IMR-90 (cell line): Measurements from ENCODE around the gene SCYGR1. TPM values are rescaled to one million over a fixed set of nuclear protein-coding genes. Genes with fewer than 3 reads are reported as not detected.

ENCODE experiments used
- ATAC-seq: fragments of 200-7000 bp; cut with Tn5 transposase; 2 replicates; pipeline ENCODE4 v1.9.1; 2020; ENCODE audit warnings: low read depth, mild to moderate bottlenecking, moderate library complexity
- BruUV-seq: library from RNA; stranded (reverse); fragments of 400-500 nt; replicated peaks from 2 replicates; lab custom pipeline; 2021; lab: Mats Ljungman, UMichigan
- CTCF ChIA-PET: fragments of 300-600 bp; formaldehyde crosslinking; extraction: SDS; loops from one replicate; lab custom pipeline; 2021; ENCODE audit warnings: antibody characterized with exemption; lab: Yijun Ruan, JAX
- POLR2A ChIA-PET: fragments of 300-600 bp; sonication (Branson Sonifier 250); formaldehyde crosslinking; loops from one replicate; lab custom pipeline; 2022; ENCODE audit warnings: antibody characterized with exemption; ENCODE audit not compliant: unreplicated experiment; lab: Charles Lee
- DNase-seq: peaks from one replicate; pipeline ENCODE4 v3.0.0; 2013
- H2AFZ ChIP-seq: replicated peaks from 2 replicates; pipeline ENCODE3; 2013; ENCODE audit warnings: low read length, mild to moderate bottlenecking; ENCODE audit not compliant: poor library complexity
- H2AK5ac ChIP-seq: 2 replicates; pipeline ENCODE4 v1.6.1; 2013; ENCODE audit warnings: low read depth, low read length, inconsistent platforms
- H2AK9ac ChIP-seq: replicated peaks from 2 replicates; pipeline ENCODE3; 2013; ENCODE audit warnings: mild to moderate bottlenecking, low read depth, low read length, moderate library complexity; ENCODE audit not compliant: poor library complexity
- H2BK120ac ChIP-seq: 2 replicates; pipeline ENCODE4 v1.6.1; 2013; ENCODE audit warnings: low read depth, low read length, inconsistent platforms
- H2BK15ac ChIP-seq: 3 replicates; pipeline ENCODE4 v1.6.1; 2013; ENCODE audit warnings: low read depth, low read length, inconsistent platforms
- H2BK20ac ChIP-seq: 2 replicates; pipeline ENCODE4 v1.6.1; 2013; ENCODE audit warnings: low read depth, mild to moderate bottlenecking, inconsistent platforms, low read length, moderate library complexity
- H2BK5ac ChIP-seq: 2 replicates; pipeline ENCODE4 v1.6.1; 2013; ENCODE audit warnings: mild to moderate bottlenecking, low read depth, low read length, inconsistent platforms; ENCODE audit not compliant: poor library complexity, severe bottlenecking
- H3K14ac ChIP-seq: replicated peaks from 2 replicates; pipeline ENCODE4 v1.6.1; 2013; ENCODE audit warnings: low read depth, low read length, inconsistent platforms
- H3K18ac ChIP-seq: 2 replicates; pipeline ENCODE4 v1.6.1; 2013; ENCODE audit warnings: low read depth, low read length, control low read depth
- H3K23ac ChIP-seq: 2 replicates; pipeline ENCODE4 v1.6.1; 2013; ENCODE audit warnings: low read depth, low read length, inconsistent platforms
- H3K27ac ChIP-seq: 2 replicates; pipeline ENCODE4 v1.5.1; 2013; ENCODE audit warnings: mild to moderate bottlenecking, control low read depth, low read length; ENCODE audit not compliant: insufficient read depth
- H3K27me3 ChIP-seq: 2 replicates; pipeline ENCODE4 v1.6.1; 2013; ENCODE audit warnings: low read length; ENCODE audit not compliant: control insufficient read depth, insufficient read depth
- H3K36me3 ChIP-seq: 2 replicates; pipeline ENCODE4 v1.6.1; 2013; ENCODE audit warnings: low read length, mixed read lengths; ENCODE audit not compliant: control insufficient read depth, insufficient read depth
- H3K4ac ChIP-seq: 2 replicates; pipeline ENCODE4 v1.6.1; 2013; ENCODE audit warnings: low read depth, low read length, inconsistent platforms
- H3K4me1 ChIP-seq: 2 replicates; pipeline ENCODE4 v1.6.1; 2013; ENCODE audit warnings: low read length, mixed read lengths; ENCODE audit not compliant: control insufficient read depth, insufficient read depth
- H3K4me2 ChIP-seq: 2 replicates; pipeline ENCODE4 v1.6.1; 2013; ENCODE audit warnings: low read depth, mild to moderate bottlenecking, control low read depth, low read length, moderate library complexity
- H3K4me3 ChIP-seq: 2 replicates; pipeline ENCODE4 v1.5.1; 2013; ENCODE audit warnings: low read depth, mild to moderate bottlenecking, control low read depth, low read length, moderate library complexity; ENCODE audit not compliant: insufficient read depth
- H3K56ac ChIP-seq: 2 replicates; pipeline ENCODE4 v1.6.1; 2013; ENCODE audit warnings: low read length, inconsistent platforms; ENCODE audit not compliant: insufficient read depth; ENCODE audit errors: extremely low read depth
- H3K79me1 ChIP-seq, 2 experiments: 2 replicates each; pipeline ENCODE4 v1.6.1; 2013; ENCODE audit warnings: low read length in 2 of 2, inconsistent platforms in 1 of 2, low read depth in 1 of 2
- H3K9ac ChIP-seq: 2 replicates; pipeline ENCODE4 v1.6.1; 2013; ENCODE audit warnings: low read depth, low read length, control low read depth
- H3K9me1 ChIP-seq: 2 replicates; pipeline ENCODE4 v1.6.1; 2013; ENCODE audit warnings: low read length, inconsistent platforms; ENCODE audit not compliant: insufficient read depth
- H3K9me3 ChIP-seq: 2 replicates; pipeline ENCODE4 v1.6.1; 2013; ENCODE audit warnings: low read length; ENCODE audit not compliant: control insufficient read depth, insufficient read depth
- H4K20me1 ChIP-seq: 2 replicates; pipeline ENCODE4 v1.6.1; 2013; ENCODE audit warnings: low read length, inconsistent platforms; ENCODE audit not compliant: insufficient read depth
- H4K5ac ChIP-seq: 2 replicates; pipeline ENCODE4 v1.6.1; 2013; ENCODE audit warnings: mild to moderate bottlenecking, low read depth, low read length, control low read depth
- H4K8ac ChIP-seq, 2 experiments: 2 replicates each; pipeline ENCODE4 v1.6.1; 2013; ENCODE audit warnings: low read depth in 2 of 2, low read length in 2 of 2, control low read depth in 1 of 2, inconsistent platforms in 1 of 2
- H4K91ac ChIP-seq: 2 replicates; pipeline ENCODE4 v1.6.1; 2013; ENCODE audit warnings: low read depth, low read length, inconsistent platforms; ENCODE audit not compliant: insufficient read depth
- BHLHE40 ChIP-seq: fragments of 150-350 bp; IDR thresholded peaks from 2 replicates; pipeline ENCODE4 v1.6.1; 2016; ENCODE audit warnings: mild to moderate bottlenecking, low read depth, low read length
- CEBPB ChIP-seq: IDR thresholded peaks from 2 replicates; pipeline ENCODE4 v1.6.1; 2012; ENCODE audit warnings: low read depth, low read length, improper control_type of control experiment
- CHD1 ChIP-seq: IDR thresholded peaks from 2 replicates; pipeline ENCODE4 v1.6.1; 2012; ENCODE audit warnings: low read depth, low read length, improper control_type of control experiment
- CTCF ChIP-seq: conservative IDR thresholded peaks from 2 replicates; pipeline ENCODE4 v1.5.1; 2012; ENCODE audit warnings: mild to moderate bottlenecking, low read depth, low read length, improper control_type of control experiment
- ELK1 ChIP-seq: fragments of 150-350 bp; IDR thresholded peaks from 2 replicates; pipeline ENCODE4 v1.6.1; 2016; ENCODE audit warnings: low read depth, mild to moderate bottlenecking, low read length, moderate library complexity, borderline replicate concordance
- FOS ChIP-seq: fragments of 150-350 bp; IDR thresholded peaks from 2 replicates; pipeline ENCODE4 v1.6.1; 2016; ENCODE audit warnings: low read depth, low read length
- MAFK ChIP-seq: IDR thresholded peaks from 2 replicates; pipeline ENCODE4 v1.6.1; 2012; ENCODE audit warnings: low read depth, low read length, improper control_type of control experiment
- MAZ ChIP-seq: IDR thresholded peaks from 2 replicates; pipeline ENCODE4 v1.6.1; 2012; ENCODE audit warnings: low read depth, mild to moderate bottlenecking, low read length, improper control_type of control experiment, moderate library complexity, borderline replicate concordance
- MXI1 ChIP-seq: IDR thresholded peaks from 2 replicates; pipeline ENCODE4 v1.6.1; 2012; ENCODE audit warnings: low read depth, mild to moderate bottlenecking, low read length, moderate library complexity, borderline replicate concordance
- NFE2L2 ChIP-seq: fragments of 150-350 bp; IDR thresholded peaks from 2 replicates; pipeline ENCODE4 v1.6.1; 2016; ENCODE audit warnings: low read depth, mild to moderate bottlenecking, low read length
- POLR2A ChIP-seq: IDR thresholded peaks from 2 replicates; pipeline ENCODE4 v1.6.1; 2012; ENCODE audit warnings: mild to moderate bottlenecking, low read depth, low read length
- RAD21 ChIP-seq: IDR thresholded peaks from 2 replicates; pipeline ENCODE4 v1.6.1; 2012; ENCODE audit warnings: low read length, improper control_type of control experiment
- RCOR1 ChIP-seq: IDR thresholded peaks from 2 replicates; pipeline ENCODE4 v1.6.1; 2012; ENCODE audit warnings: mild to moderate bottlenecking, low read length, improper control_type of control experiment; ENCODE audit not compliant: insufficient replicate concordance
- RFX5 ChIP-seq: IDR thresholded peaks from 2 replicates; pipeline ENCODE4 v1.8.0; 2012; ENCODE audit warnings: low read depth, mild to moderate bottlenecking, low read length, moderate library complexity
- SMC3 ChIP-seq: fragments of 150-350 bp; IDR thresholded peaks from 2 replicates; pipeline ENCODE4 v1.6.1; 2016; ENCODE audit warnings: low read depth, mild to moderate bottlenecking, antibody characterized with exemption, low read length, moderate library complexity
- USF2 ChIP-seq: fragments of 150-350 bp; IDR thresholded peaks from 2 replicates; pipeline ENCODE4 v1.6.1; 2017; ENCODE audit warnings: mild to moderate bottlenecking, antibody characterized with exemption, low read length, low read depth
- WGBS, 2 experiments: methylation state at CpG; one replicate each; pipeline versions ENCODE4 v1.1.5 to v1.1.7; 2013; ENCODE audit warnings: missing lambda C conversion rate in 2 of 2; ENCODE audit not compliant: insufficient read length in 1 of 2; ENCODE audit errors: extremely low coverage in 2 of 2; 5-methylcytosine and 5-hydroxymethylcytosine counted together
- dilution Hi-C: fragments of 300-500 bp; cut with HindIII; formaldehyde crosslinking; loops from one replicate; pipeline ENCODE4 v1.14.3; 2018; ENCODE audit warnings: low sequenced_read_pairs; ENCODE audit not compliant: unreplicated experiment
- in situ Hi-C: fragments of 300-500 bp; cut with MboI; formaldehyde crosslinking; loops from 3 replicates; pipeline ENCODE4 v1.14.3; 2019; ENCODE audit warnings: low sequenced_read_pairs, inconsistent platforms, mixed read lengths
- intact Hi-C: fragments of 100-400 bp; cut with micrococcal nuclease; formaldehyde crosslinking; loops from 2 replicates; pipeline ENCODE4 v1.10.0; 2022
- polyA plus RNA-seq, 3 experiments: library from polyadenylated mRNA; depleted of rRNA; stranded (reverse); fragments of >200 nt; gene quantifications; 2 replicates each; pipeline ENCODE4 v1.2.3, GENCODE V29; 2012; ENCODE audit warnings: low replicate concordance in 1 of 3
- total RNA-seq: library from RNA; depleted of rRNA; stranded (reverse); fragments of >200 nt; gene quantifications from 2 replicates; pipeline ENCODE4 v1.2.3, GENCODE V29; 2012

Gene SCYGR1
- total and polyA plus RNA-seq, 2 of the 4 experiments (the other 2 are of a cell fraction): not detected

GRCh38 chr2:227389661-227390060, 1.9 kb upstream of the SCYGR1 start:
- Histone ChIP-seq H2BK5ac (peak overlapping the region; percentile 96), H3K4me3 (no peak overlapping the region), H3K27ac (peak overlapping the region; percentile 83; the same call in 1 of the 2 replicates), H2AK9ac (no peak overlapping the region), H3K23ac (no peak overlapping the region), H3K36me3 (no peaks in the 10 kb centered on the region), H3K9ac (no peak overlapping the region; the same call in 1 of the 2 replicates), H2BK20ac (peak overlapping the region; percentile 85), H3K4ac (0 out of 2 replicates have a peak overlapping the region, but pooled peaks have one; percentile 35), H3K56ac (no peak overlapping the region), H3K14ac (no peak overlapping the region), H2AK5ac (no peak overlapping the region), H3K4me2 (no peak overlapping the region), H3K79me1 (no peaks in the 10 kb centered on the region), H3K4me1 (peaks cover 3% of the 10 kb centered on the region), H3K18ac (peak overlapping the region; percentile 91), H2AFZ (no peak overlapping the region), H3K9me1 (no peaks in the 10 kb centered on the region), H4K20me1 (no peaks in the 10 kb centered on the region), H3K9me3 (no peaks in the 10 kb centered on the region), H4K91ac (peak overlapping the region; percentile 46), H3K27me3 (no peaks in the 10 kb centered on the region), H2BK120ac (peak overlapping the region; percentile 64), H4K5ac (peak overlapping the region; percentile 91), H2BK15ac (peak overlapping the region; percentile 83; the same call in 2 of the 3 replicates), H4K8ac (peak overlapping the region in 1 of 2 experiments; percentile 83; a peak in 2 of 4 replicates)
- no CpG with 5 or more reads among the region's 7 CpGs for WGBS, 2 experiments
- CTCF ChIA-PET: no interaction called here
- intact Hi-C loops: no loop called here
- DNase-seq (no peak), ATAC-seq (no peak)
- dilution Hi-C loops: no loop called here
- BruUV-seq: no TSS peak
- POLR2A ChIA-PET: no interaction called here
- in situ Hi-C loops: no loop called here
- TF ChIP-seq POLR2A (no peak), CHD1 (no peak), MAFK (no peak), MXI1 (no peak), CEBPB (no peak), SMC3 (no peak), RCOR1 (no peak), MAZ (no peak), RAD21 (no peak), FOS (no peak), NFE2L2 (no peak), CTCF (no peak), RFX5 (no peak), USF2 (no peak), BHLHE40 (no peak), ELK1 (no peak)
